Nephron (organoid): Measurements from ENCODE around the gene ZDHHC4.
"Not testable (repeated sequence)": the region's sequence is repeated elsewhere in the genome, so short reads cannot be mapped to it uniquely, and the experiment has no call there.

Experiments used
- H3K27ac Mint-ChIP-seq, 3 experiments: 2 replicates each; pipeline ENCODE4 v1.8.0; 2020; ENCODE audit warnings: mixed read lengths in 3 of 3, mild to moderate bottlenecking in 2 of 3, moderate library complexity in 1 of 3
- H3K27me3 Mint-ChIP-seq: 2 replicates; pipeline ENCODE4 v1.8.0; 2021; ENCODE audit warnings: low read depth, mild to moderate bottlenecking, moderate library complexity, mixed read lengths
- H3K36me3 Mint-ChIP-seq: 2 replicates; pipeline ENCODE4 v1.8.0; 2020; ENCODE audit warnings: low read depth, mixed read lengths
- H3K4me1 Mint-ChIP-seq: 2 replicates; pipeline ENCODE4 v1.8.0; 2020; ENCODE audit warnings: mixed read lengths
- H3K4me3 Mint-ChIP-seq, 3 experiments: 2 replicates each; pipeline ENCODE4 v1.8.0; 2020; ENCODE audit warnings: mild to moderate bottlenecking in 3 of 3, mixed read lengths in 3 of 3, moderate library complexity in 2 of 3
- H3K9me3 Mint-ChIP-seq: 2 replicates; pipeline ENCODE4 v1.8.0; 2020; ENCODE audit warnings: mixed read lengths
- TF ChIP-seq, protein P1 (sequence below), 3 experiments: fragments of 200-600 bp; sonication (generic); IDR thresholded peaks; one replicate each; pipeline ENCODE4 v1.5.0; 2021; ENCODE audit warnings: antibody characterized with exemption in 3 of 3; ENCODE audit not compliant: unreplicated experiment in 3 of 3

ZDHHC4 gene

DNA sequence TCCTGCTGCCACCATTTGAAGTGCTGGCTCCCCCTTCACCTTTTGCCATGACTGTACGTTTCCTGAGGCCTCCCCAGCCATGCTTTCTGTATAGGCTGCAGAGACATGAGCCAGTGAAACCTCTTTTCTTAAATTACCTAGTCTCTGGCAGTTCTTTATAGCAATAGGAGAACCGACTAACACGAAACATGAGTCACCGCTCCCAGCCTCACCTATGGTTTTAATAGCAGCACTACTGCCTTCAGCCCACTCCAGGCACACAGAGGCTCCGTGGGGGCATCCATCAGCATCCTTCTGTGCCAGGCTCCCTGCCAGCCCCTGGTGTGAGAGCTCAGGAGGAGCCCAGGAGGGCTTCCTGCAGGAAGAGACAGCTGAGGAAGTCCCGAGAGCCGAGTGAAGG is 54.4 kb downstream of the ZDHHC4 start:
- H3K27ac Mint-ChIP-seq = no peak overlapping the region
- no peaks in the 10 kb centered on the region for H3K27me3 Mint-ChIP-seq
- no peaks in the 10 kb centered on the region for H3K4me1 Mint-ChIP-seq
- H3K9me3 Mint-ChIP-seq = no peaks in the 10 kb centered on the region
- TF ChIP-seq, protein P1, sequence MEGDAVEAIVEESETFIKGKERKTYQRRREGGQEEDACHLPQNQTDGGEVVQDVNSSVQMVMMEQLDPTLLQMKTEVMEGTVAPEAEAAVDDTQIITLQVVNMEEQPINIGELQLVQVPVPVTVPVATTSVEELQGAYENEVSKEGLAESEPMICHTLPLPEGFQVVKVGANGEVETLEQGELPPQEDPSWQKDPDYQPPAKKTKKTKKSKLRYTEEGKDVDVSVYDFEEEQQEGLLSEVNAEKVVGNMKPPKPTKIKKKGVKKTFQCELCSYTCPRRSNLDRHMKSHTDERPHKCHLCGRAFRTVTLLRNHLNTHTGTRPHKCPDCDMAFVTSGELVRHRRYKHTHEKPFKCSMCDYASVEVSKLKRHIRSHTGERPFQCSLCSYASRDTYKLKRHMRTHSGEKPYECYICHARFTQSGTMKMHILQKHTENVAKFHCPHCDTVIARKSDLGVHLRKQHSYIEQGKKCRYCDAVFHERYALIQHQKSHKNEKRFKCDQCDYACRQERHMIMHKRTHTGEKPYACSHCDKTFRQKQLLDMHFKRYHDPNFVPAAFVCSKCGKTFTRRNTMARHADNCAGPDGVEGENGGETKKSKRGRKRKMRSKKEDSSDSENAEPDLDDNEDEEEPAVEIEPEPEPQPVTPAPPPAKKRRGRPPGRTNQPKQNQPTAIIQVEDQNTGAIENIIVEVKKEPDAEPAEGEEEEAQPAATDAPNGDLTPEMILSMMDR (IDR thresholded peaks at IDR 0.05; ENCODE audit: unreplicated experiment in 3 of 3) = no peak
- H3K36me3 Mint-ChIP-seq = no peaks in the 10 kb centered on the region
- H3K4me3 Mint-ChIP-seq = no peak overlapping the region

DNA sequence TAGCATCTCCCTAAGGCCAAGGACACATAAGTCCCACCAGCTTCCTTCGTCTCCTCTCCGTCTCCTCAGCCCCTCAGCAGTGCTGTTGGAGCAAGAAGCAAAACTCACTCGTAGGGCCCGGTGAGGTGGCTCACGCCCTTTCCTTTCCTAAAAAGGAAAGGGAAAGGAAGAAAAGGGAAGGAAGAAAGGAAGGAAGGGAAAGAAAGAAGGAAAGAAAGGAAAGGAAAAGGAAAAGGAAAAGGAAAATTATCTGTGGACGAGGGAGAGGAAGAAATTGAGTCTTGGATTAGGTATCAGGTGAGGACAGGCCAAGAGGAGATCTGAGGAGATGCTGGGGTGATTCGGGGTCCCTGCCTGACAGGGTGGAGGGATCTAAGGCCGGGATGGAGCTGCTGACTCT is 56.8 kb downstream of the ZDHHC4 start:
- no peaks in the 10 kb centered on the region for H3K27me3 Mint-ChIP-seq
- TF ChIP-seq, protein P1 (IDR thresholded peaks at IDR 0.05; ENCODE audit: unreplicated experiment in 3 of 3) = no peak
- no peaks in the 10 kb centered on the region for H3K9me3 Mint-ChIP-seq
- peaks cover 5% of the 10 kb centered on the region for H3K36me3 Mint-ChIP-seq
- H3K4me3 Mint-ChIP-seq = peak overlapping the region; percentile 65 to 75 (median 75)
- peak overlapping the region in 1 of 3 experiments; percentile 7 for H3K27ac Mint-ChIP-seq
- peaks cover 7% of the 10 kb centered on the region for H3K4me1 Mint-ChIP-seq

DNA sequence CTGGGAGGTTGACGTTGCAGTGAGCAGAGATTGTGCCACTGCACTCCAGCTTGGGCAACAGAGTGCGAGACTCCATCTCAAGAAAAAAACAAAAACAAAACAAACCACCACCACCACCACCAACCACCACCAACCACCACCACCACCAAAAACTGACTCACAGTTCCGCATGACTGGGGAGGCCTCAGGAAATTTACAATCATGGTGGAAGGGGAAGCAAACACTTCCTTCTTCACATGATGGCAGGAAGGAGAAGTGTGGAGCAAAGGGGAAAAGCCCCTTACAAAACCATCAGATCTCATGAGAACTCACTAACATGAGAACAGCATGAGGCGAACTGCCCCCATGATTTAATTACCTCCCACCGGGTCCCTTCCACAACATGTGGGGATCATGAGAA is 57.7 kb downstream of the ZDHHC4 start:
- Mint-ChIP-seq H3K36me3 (peaks cover 15% of the 10 kb centered on the region), H3K27ac (peak overlapping the region in 1 of 3 experiments; percentile 11), H3K4me3 (peak overlapping the region; percentile 83 to 85 (median 84)), H3K4me1 (peaks cover 12% of the 10 kb centered on the region)
- not testable (repeated sequence) for H3K27me3 Mint-ChIP-seq, H3K9me3 Mint-ChIP-seq

DNA sequence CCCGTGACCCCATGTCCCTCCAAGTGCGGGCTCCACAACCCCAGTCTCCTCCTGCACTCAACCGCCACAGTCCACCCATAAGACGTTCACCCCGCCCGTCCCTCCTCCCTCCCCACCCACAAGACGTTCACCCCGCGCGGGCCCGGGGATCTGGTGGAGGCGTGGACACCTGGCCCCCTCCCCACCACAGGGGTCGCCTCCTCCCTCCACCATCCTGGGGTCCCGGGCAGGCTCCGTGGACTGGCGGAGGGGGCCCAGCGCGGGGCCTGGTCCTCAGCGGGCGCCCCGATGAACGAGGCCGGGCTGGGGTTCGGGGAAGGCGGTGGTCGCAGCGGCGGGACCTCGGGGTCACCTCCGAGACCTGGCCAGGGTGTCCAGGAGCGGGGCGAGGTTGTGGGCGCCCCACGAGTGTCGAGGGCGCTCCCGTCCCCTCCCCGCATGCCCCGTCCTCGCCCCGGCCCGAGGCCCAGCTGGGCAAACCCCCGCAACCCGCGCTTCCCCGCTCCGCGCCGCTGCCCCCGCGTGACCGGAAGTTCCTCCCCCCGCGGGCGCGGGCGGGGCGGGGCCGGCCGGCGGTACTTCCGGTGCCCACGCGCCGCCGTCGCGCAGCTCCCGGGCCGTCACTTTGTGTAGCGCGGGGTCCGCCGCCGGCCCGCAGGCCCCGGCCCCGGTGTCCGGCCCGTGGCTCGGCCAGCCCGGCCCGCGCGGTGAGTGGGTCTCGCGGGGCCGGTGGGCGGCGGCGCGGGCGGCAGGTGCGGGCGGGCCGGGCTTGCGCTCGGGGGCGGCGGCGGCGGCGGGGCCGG is 59.7 kb downstream of the ZDHHC4 start, which contains the start of gene ZNF316:
ZNF316 (plus strand) TSS at position 578 of the 803 bp plus-strand sequence. CDS start 5,092 bp downstream, outside the sequence.
- Mint-ChIP-seq H3K4me1 (peaks cover 16% of the 10 kb centered on the region), H3K27me3 (no peaks in the 10 kb centered on the region), H3K4me3 (peak within 1 kb of the TSS; percentile 85 to 87 (median 87)), H3K9me3 (no peaks in the 10 kb centered on the region), H3K27ac (peak within 1 kb of the TSS in 2 of 3 experiments; percentile 12 to 38), H3K36me3 (peaks cover 32% of the 10 kb centered on the region)
- TF ChIP-seq, protein P1 (IDR thresholded peaks at IDR 0.05; ENCODE audit: unreplicated experiment in 3 of 3) = no peak

DNA sequence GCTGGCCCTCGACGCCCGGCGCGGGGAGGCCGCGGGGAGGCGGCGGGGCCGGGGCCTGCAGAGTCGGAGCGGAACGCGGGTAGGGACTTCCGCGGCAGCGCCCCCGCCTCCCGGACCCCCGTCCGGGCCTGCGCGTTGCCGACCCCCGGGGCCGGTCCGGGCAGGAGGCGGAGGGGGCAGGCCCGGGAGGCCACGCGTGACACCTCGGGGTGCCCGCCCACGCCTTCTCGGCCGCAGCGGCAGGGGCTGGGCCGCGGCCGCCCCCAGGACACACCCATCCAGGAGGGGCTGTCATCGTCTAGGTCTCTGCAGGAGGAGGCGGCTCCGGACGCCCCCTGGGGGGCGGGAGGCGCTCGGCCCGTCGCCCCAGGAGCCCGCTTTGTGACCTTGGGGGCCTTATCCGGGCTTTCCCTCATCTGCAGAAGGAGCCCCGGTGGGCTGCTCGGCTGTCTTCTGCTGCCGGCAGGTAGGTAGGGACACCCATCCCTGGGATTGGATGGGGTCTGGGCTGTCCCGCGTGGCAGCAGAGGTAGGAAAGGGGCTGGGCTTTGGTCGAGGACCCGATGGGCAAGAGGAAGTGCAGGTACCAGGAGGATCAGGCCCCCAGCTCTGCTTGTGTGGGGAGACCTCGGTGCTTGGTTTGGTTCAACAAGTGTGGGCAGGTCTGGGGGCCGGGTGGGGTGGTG is 60.4 kb downstream of the ZDHHC4 start:
- Mint-ChIP-seq H3K4me3 (peak overlapping the region; percentile 85 to 87 (median 87)), H3K27ac (peak overlapping the region in 2 of 3 experiments; percentile 12 to 38), H3K4me1 (peaks cover 16% of the 10 kb centered on the region), H3K27me3 (no peaks in the 10 kb centered on the region), H3K36me3 (peaks cover 39% of the 10 kb centered on the region), H3K9me3 (no peaks in the 10 kb centered on the region)
- TF ChIP-seq, protein P1 (IDR thresholded peaks at IDR 0.05; ENCODE audit: unreplicated experiment in 3 of 3) = peak in 2 of 3 experiments; percentile 12 to 40
